Progenitor cell of endocrine pancreas (in vitro differentiated cells): ENCODE results near the gene MTG1. TPM values are rescaled to one million over a fixed set of nuclear protein-coding genes. Genes with fewer than 3 reads are reported as not detected.
"Not testable (repeated sequence)": the region's sequence is repeated elsewhere in the genome, so short reads cannot be mapped to it uniquely, and the experiment has no call there.

Experiments
- DNase-seq: peaks from one replicate; pipeline ENCODE4 v3.0.0; 2021; ENCODE audit warnings: low spot score; ENCODE audit not compliant: unreplicated experiment
- H3K27ac Mint-ChIP-seq: 2 replicates; pipeline ENCODE4 v1.8.0; 2021; ENCODE audit warnings: mild to moderate bottlenecking, moderate library complexity, mixed read lengths
- H3K27me3 Mint-ChIP-seq: 2 replicates; pipeline ENCODE4 v1.8.0; 2021; ENCODE audit warnings: mixed read lengths
- H3K36me3 Mint-ChIP-seq: 2 replicates; pipeline ENCODE4 v1.8.0; 2022; ENCODE audit warnings: mixed read lengths; ENCODE audit not compliant: insufficient read depth
- H3K4me1 Mint-ChIP-seq: 2 replicates; pipeline ENCODE4 v1.8.0; 2021; ENCODE audit warnings: low read depth, mixed read lengths
- H3K4me3 Mint-ChIP-seq: 2 replicates; pipeline ENCODE4 v1.8.0; 2021; ENCODE audit warnings: low read depth, mild to moderate bottlenecking, moderate library complexity, mixed read lengths
- H3K9me3 Mint-ChIP-seq: 2 replicates; pipeline ENCODE4 v1.8.0; 2021; ENCODE audit warnings: low read depth, mixed read lengths
- CTCF ChIP-seq: fragments of 200-600 bp; sonication (generic); IDR thresholded peaks from one replicate; pipeline ENCODE4 v1.5.0; 2021; ENCODE audit warnings: antibody characterized with exemption, mild to moderate bottlenecking; ENCODE audit not compliant: unreplicated experiment
- total RNA-seq: library from RNA; stranded (reverse); gene quantifications from 2 replicates; pipeline ENCODE4 v1.2.1, GENCODE V29; 2021

MTG1 gene
- total RNA-seq, 1 donor from 2014 or later: 137 TPM

DNA sequence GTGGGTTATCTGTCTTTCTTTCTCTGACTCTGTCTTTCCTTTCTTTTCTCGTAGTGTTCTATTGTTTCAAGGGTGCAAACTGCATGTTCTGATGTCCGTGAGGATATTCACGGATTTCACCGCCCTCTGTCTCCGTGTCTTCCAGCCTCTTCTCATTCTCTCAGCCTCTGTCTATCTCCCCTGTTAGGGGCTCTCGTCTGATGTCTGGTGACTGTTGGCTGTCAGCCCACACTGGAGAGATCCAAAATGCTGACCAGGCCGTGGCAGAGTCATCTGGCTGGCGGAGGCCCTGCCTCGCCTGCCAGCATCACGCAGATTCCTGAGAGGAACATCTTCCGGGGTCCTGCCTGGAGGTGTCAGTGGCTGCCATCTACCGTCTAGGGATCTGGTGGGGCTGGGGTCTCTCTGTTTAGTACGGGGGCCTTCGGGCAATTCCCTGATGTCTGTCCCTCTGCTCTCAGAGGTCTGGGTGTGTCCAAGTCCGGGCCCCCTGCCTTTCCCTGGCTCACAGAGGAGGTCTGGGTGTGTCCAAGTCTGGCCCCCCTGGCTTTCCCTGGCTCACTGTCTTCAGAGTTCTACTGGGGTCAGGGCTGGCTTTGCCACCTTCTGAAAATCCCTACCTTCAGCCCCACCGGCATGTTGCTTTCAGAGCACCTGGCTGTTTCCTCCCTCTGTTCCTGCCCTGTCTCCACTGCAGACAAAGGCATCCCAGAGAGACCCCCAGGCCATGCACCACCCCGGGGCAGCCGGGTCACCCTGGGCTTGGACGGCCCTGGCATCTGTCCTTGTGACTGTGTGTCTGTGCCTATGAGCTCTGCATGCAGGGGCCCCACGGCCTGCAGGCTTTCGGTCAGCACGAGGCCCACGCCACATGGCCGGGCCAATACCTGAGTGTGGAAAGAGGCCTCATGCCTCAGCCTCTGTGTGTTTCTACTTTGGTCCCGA is 45.8 kb downstream of the MTG1 start:
- H3K27me3 Mint-ChIP-seq: no peaks in the 10 kb centered on the region
- no peak overlapping the region for H3K27ac Mint-ChIP-seq
- H3K4me1 Mint-ChIP-seq: no peaks in the 10 kb centered on the region
- peaks cover 3% of the 10 kb centered on the region for H3K36me3 Mint-ChIP-seq
- no peak overlapping the region for H3K4me3 Mint-ChIP-seq
- H3K9me3 Mint-ChIP-seq: peaks cover 36% of the 10 kb centered on the region
- DNase-seq: no peak
- no peak for TF ChIP-seq CTCF

DNA sequence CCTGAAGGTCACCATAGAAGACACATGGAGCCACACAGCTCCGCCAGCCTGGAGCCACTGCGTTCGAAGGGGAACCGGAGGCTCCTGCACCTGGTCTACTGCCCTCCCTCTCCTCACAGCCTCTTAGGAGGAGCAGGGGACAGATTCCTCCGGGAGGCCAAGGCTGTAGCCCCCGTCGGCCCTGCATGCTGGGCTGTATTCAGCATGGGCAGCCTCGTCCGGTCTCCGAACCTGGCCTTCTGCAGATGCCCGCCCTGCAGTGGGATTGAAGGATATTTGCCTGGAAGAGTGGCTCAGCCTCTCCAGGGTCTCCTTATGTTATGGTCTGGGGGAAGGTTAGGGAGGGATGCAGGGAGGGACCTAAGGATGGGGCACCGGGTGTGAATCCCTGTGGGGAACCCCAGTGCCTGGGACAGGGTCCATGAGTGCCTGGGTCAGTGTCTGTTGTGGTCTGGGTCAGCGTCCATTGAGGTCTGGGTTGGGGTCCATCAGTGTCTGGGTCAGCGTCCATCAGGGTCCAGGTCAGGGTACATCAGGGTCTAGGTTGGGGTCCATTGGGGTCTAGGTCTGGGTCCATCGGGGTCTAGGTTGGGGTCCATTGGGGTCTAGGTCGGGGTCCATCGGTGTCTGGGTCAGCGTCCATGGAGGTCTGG is 46.8 kb downstream of the MTG1 start:
- H3K4me3 Mint-ChIP-seq: no peak overlapping the region
- peaks cover 5% of the 10 kb centered on the region for H3K36me3 Mint-ChIP-seq
- H3K27me3 Mint-ChIP-seq: no peaks in the 10 kb centered on the region
- no peak overlapping the region for H3K27ac Mint-ChIP-seq
- TF ChIP-seq CTCF: no peak
- peaks cover 37% of the 10 kb centered on the region for H3K9me3 Mint-ChIP-seq
- no peak for DNase-seq
- H3K4me1 Mint-ChIP-seq: no peaks in the 10 kb centered on the region

DNA sequence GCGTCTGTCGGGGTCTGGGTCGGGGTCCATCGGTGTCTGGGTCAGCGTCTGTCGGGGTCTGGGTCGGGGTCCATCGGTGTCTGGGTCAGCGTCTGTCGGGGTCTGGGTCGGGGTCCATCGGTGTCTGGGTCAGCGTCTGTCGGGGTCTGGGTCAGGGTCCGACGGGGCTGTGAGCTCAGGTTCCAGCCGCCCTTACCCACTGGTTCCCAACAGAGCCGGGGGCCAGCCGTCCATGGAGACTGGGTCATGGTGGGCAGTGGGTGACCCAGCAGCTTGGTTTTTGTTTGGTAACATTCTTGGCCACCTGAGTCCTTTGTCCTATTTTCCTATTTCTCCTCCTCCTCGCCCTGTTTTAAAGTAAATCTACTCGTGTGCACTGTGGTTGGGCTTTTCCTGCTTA is 47.4 kb downstream of the MTG1 start:
- DNase-seq, H3K27me3 Mint-ChIP-seq, H3K4me3 Mint-ChIP-seq, H3K27ac Mint-ChIP-seq, H3K4me1 Mint-ChIP-seq, H3K36me3 Mint-ChIP-seq: not testable (repeated sequence)
- H3K9me3 Mint-ChIP-seq: peaks cover 37% of the 10 kb centered on the region

- no peaks in the 10 kb centered on the region for H3K27me3 Mint-ChIP-seq
- TF ChIP-seq CTCF: no peak
- H3K4me1 Mint-ChIP-seq: no peaks in the 10 kb centered on the region
- H3K27ac Mint-ChIP-seq: no peak overlapping the region
- H3K9me3 Mint-ChIP-seq: peaks cover 36% of the 10 kb centered on the region
- peaks cover 4% of the 10 kb centered on the region for H3K36me3 Mint-ChIP-seq
- DNase-seq: no peak
- H3K4me3 Mint-ChIP-seq: no peak overlapping the region
Measured at GRCh38 chr10:133441780-133442179, 47.8 kb downstream of the MTG1 start.

GRCh38 chr10:133442191-133442966 is 48.4 kb downstream of the MTG1 start:
- Mint-ChIP-seq H3K4me1 (no peaks in the 10 kb centered on the region), H3K4me3 (no peak overlapping the region), H3K9me3 (peaks cover 35% of the 10 kb centered on the region), H3K27me3 (no peaks in the 10 kb centered on the region), H3K27ac (no peak overlapping the region), H3K36me3 (peaks cover 6% of the 10 kb centered on the region)
- TF ChIP-seq CTCF: no peak
- DNase-seq: no peak
